HG03442 (cell line): ENCODE data around the gene LDB2.

Experiments used
- ATAC-seq: cut with Tn5 transposase; IDR thresholded peaks from one replicate; pipeline ENCODE4 v1.9.1; 2021; ENCODE audit warnings: mild to moderate bottlenecking, moderate library complexity; ENCODE audit not compliant: unreplicated experiment

Gene LDB2

GRCh38 chr4:16809064-16809463 lies 89.4 kb downstream of the LDB2 start:
- ATAC-seq = no peak

GRCh38 chr4:16807355-16807754 lies 91.1 kb downstream of the LDB2 start:
- no peak for ATAC-seq

GRCh38 chr4:16804581-16804980 lies 93.9 kb downstream of the LDB2 start:
- no peak for ATAC-seq

DNA sequence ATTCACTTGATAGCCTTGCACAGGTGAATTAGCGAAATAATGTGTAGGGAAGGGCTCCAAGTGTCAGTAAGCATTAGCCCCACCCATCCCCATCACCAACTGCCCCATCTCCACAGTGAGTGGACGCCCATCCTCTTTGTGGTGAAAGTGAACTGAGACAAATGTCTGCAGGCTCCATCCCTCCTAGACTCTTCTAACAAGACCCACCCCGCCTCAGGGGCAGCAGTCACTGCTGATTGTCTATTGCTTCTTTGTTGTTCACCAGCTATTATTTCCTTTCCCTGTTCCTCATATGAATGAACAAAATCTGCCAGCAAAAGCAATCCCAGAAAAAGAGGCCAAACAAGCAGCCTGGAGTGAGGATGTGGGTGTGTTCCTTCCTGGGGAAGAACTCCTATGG lies 96.4 kb downstream of the LDB2 start:
- ATAC-seq = no peak

DNA sequence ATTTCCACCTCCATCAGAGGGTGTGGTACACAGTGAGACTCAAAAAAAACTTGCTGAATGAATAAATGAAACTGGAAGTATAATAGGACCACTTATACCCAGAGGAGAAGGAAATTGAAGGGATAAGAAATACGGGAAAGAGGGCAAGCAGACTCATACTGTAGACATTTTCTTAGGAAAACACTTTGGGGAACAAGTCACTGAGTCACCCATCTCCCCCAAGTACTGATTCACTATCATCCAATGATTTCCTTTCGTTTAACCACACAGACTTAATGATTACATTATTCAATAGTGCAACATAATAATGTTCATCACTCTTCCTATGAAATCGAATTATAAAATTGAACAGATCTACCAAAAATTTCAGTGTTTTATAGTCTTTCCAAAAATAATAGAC lies 97.1 kb downstream of the LDB2 start:
- ATAC-seq = no peak

- peak; percentile 63 for ATAC-seq
These were observed 103.5 kb downstream of the LDB2 start for GRCh38 chr4:16794816-16795445.

DNA sequence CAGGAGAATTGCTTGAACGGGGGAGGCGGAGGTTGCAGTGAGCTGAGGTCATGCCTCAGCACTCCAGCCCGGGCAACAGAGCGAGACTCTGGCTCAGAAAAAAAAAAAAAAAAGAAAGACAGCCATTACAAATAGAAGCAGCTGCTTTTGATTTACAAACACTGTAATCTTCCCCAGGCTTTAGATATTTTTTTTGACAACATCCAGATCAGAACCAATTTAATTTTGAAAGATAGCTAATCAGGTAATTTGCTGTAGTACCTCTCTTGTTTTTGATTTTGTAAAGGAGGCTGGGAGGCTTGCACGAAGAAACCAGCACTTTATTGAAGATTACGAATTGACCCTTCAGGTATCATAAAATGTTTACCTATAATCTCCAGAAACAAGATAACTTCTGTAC lies 107.0 kb downstream of the LDB2 start:
- ATAC-seq = no peak

DNA sequence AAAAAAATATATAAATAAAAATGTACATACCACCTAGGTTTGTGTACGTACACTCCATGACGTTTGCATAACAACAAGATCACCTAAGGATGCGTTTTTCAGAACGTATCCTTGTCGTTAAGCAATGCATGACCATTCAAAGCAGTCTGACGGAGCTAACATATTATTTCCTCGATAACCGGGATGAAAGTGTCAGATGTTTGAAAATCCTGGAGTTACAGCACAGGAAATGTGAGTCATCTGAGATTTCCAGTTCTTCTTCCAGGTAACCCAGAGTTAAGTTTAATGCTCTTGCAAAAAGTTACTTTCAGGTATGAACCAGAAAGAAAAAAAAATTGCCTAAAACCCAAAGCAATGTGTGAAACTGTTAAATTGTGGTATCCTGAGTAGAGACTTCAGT lies 107.9 kb downstream of the LDB2 start:
- no peak for ATAC-seq

- no peak for ATAC-seq
These were observed 109.6 kb downstream of the LDB2 start for GRCh38 chr4:16788868-16789267.

DNA sequence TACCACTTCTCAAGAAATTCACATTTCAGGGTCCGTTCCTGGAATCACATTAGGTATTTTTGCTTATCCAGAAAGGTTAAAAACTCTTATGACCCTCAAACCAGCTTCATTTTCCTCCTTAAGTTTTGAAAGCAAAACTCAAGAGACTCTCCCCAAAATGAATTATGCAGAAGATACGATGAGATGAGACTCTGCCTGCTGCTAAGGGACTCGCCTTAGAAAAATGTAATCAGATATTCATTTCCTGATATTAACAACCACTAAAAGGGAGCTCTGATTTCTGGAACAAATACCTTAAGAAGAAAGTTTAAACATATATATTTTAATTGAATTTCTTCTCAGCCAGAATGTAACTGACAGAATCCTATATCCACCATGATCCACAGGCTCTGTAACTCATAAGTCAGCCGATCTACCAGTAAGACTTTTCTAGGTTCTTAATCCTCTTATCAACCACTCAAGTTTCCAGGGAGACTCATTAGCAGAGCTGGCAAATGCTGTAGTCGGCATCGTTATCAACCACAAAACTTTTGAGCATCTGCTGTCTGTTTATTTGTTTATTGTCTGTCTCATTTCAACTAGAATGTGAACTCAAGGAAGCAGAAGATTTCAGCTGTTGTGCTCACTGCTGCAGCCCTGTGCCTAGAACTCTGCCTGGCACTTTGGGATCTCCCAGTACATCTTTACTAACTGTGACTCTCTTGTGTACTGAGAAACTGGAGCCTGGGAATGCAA lies 112.5 kb downstream of the LDB2 start:
- no peak for ATAC-seq

GRCh38 chr4:16783119-16783518 lies 115.3 kb downstream of the LDB2 start:
- ATAC-seq = no peak

GRCh38 chr4:16779028-16779675 lies 119.3 kb downstream of the LDB2 start:
- ATAC-seq = no peak

- no peak for ATAC-seq
These were observed 120.7 kb downstream of the LDB2 start for GRCh38 chr4:16777726-16778125.

GRCh38 chr4:16775411-16776154 lies 122.9 kb downstream of the LDB2 start:
- ATAC-seq = no peak

- no peak for ATAC-seq
These were observed 126.0 kb downstream of the LDB2 start for GRCh38 chr4:16772366-16772850.

GRCh38 chr4:16770710-16771285 lies 127.6 kb downstream of the LDB2 start:
- ATAC-seq = no peak

GRCh38 chr4:16767861-16768260 lies 130.6 kb downstream of the LDB2 start:
- no peak for ATAC-seq

DNA sequence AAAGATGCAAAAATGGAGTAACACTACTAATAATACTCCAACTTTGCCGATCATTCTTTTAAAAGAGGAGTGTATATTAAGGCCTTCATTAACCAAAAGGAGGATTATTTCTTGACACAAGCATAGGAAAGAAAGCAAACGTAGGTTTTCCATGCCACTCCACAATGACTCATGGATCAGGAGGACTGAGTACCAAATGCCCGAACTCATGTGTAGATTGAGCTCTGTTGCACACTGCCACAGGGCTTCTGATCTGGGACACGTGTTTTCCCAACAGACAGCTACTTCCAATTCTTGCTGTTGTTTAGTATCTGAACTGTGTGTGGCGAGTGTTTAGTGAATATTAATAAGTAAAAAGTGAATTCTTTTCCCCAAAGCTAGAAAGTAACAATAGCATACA lies 131.2 kb downstream of the LDB2 start:
- ATAC-seq = no peak

DNA sequence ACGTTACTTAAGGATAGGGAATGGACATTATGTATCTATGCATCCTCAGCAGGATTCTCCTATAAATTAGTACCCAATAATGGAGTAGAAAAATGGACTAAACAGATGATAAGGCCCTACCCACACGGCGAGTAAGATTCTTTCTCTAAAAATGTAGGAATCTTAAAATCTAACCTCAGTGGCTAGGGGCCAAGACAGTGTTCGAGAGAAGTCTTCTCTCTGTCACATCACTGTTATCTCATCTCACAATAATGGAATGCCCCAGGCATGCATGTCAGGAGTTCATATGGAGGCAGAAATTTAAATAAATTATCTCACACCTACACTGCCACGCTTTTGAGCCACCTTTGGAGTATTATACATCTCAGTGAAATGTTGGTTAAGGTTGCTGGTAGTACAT lies 132.9 kb downstream of the LDB2 start:
- ATAC-seq = no peak

- no peak for ATAC-seq
These were observed 133.8 kb downstream of the LDB2 start for GRCh38 chr4:16764622-16765021.
